WI38 (cell line): ENCODE results near the gene PDGFRA.

Experiments
- H3K4me3 ChIP-seq: 2 replicates; pipeline ENCODE4 v1.5.1; 2011; ENCODE audit warnings: low read depth, mild to moderate bottlenecking, control low read depth, low read length
- CTCF ChIP-seq: IDR thresholded peaks from 2 replicates; pipeline ENCODE4 v1.5.1; 2012; ENCODE audit warnings: low read depth, mild to moderate bottlenecking, control low read depth, low read length

The PDGFRA gene

GRCh38 chr4:54272051-54272450, 43.0 kb downstream of the PDGFRA start:
- no peak for TF ChIP-seq CTCF
- H3K4me3 ChIP-seq, result no peak overlapping the region

- TF ChIP-seq CTCF, result no peak
- H3K4me3 ChIP-seq, result no peak overlapping the region
Observed at GRCh38 chr4:54274264-54274663, 45.2 kb downstream of the PDGFRA start.

DNA sequence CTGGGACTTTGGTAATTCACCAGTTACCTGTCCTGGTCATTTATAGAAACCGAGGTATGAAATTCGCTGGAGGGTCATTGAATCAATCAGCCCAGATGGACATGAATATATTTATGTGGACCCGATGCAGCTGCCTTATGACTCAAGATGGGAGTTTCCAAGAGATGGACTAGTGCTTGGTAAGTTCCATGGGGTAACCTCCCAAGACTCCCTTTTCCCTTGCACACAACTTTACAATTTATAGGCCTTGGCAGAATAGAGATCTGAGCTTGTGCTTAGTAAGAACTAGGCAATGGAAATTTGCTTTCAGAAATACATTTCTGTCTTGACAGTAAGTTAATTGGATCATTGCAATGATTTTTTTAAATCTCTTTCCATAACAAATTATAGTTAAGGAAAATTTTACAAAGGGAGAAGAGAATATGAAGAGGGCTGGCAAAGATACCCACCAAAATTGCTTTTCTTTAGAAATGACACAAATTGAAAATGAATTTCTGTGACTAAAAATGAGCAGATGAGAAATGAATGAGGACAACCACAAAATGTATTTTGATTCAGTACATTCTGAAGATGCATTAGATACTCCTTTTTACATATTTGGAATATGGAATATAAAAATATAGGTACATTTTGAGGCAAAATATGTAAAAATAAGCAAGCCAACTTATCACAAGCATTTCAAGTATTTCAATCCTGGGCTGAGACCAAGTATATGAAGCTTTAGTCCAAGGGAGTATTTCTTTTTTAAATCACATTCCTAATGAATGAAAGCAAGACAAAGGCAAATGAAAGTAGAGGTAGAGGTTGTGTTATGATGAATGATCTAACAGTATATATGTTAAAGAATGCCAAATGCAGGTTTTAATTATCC, 45.9 kb downstream of the PDGFRA start:
- TF ChIP-seq CTCF, result no peak
- no peak overlapping the region for H3K4me3 ChIP-seq

- TF ChIP-seq CTCF, result no peak
- no peak overlapping the region for H3K4me3 ChIP-seq
Observed at GRCh38 chr4:54276641-54277430, 47.7 kb downstream of the PDGFRA start.

GRCh38 chr4:54277691-54278090, 48.6 kb downstream of the PDGFRA start:
- TF ChIP-seq CTCF, result no peak
- H3K4me3 ChIP-seq, result no peak overlapping the region

DNA sequence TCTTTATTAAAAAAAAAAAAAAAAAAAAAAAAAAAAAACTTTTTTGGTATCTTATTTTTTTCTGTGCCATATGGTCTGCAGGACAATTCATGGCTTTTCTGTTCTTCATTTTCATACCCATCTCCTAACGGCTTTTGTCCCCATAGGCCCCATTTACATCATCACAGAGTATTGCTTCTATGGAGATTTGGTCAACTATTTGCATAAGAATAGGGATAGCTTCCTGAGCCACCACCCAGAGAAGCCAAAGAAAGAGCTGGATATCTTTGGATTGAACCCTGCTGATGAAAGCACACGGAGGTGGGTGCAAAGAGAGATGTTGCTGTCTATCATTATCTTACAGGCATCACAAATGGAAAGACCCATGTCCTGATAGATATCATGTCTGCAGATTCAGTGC, 49.1 kb downstream of the PDGFRA start:
- TF ChIP-seq CTCF, result no peak
- no peak overlapping the region for H3K4me3 ChIP-seq

GRCh38 chr4:54281054-54281766, 52.1 kb downstream of the PDGFRA start:
- no peak for TF ChIP-seq CTCF
- no peak overlapping the region for H3K4me3 ChIP-seq
